ENCODE measurements around the gene FARS2.

Gene FARS2

DNA sequence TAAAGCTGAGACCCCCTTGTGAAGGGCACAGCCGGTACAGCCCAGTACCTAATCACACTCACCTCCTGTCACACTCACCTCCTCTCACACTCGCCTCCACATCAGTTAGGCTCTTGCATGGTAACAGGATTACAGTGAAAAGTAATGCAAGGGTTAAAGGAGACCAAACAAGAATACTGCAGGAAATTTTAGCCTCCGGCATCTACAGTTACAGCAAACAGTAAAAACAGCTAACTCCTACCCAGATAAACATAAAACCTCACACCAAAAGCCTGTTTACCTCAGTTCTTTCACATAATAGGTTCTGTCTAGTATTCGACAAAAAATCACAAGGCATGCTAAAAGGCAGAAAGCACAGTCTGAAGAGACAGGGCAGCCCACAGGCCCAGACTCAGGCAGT is 55.6 kb downstream of the FARS2 start:
- DNase-seq (ENCODE audit: low spot score) (no peak), FAIRE-seq (no peak)

DNA sequence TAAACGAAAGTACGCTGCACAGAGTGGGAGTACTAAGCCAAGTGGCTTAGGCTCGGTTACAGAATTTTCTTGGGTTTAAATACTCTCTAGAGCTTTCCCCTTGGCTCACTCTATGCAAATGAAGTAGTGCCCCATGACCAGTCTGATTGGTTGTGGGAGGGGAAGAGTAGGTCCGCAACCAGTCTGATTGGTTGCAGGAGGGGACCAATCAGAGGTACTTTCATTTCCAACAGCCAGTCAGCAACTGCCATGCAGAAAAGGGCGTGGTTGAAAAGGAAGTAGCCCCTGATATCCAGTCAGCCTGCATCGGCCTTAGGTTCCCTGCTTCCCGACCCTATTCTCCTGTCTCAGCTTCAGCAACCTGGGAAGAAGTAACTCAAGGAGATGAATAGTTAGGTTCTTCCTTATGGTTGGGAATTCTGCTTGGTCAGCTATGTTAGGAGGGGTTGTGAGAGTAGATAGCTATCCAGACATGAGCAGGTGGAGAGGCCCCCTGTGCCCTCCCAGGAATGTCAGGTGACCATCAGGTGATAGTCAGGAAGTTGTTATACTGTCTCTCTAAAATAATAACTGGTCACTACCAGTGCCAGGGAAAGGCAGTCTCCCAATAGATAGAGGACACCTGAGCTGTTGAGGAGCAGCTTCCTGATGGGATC is 57.4 kb downstream of the FARS2 start:
- no peak for FAIRE-seq
- DNase-seq (ENCODE audit: low spot score), result no peak

DNA sequence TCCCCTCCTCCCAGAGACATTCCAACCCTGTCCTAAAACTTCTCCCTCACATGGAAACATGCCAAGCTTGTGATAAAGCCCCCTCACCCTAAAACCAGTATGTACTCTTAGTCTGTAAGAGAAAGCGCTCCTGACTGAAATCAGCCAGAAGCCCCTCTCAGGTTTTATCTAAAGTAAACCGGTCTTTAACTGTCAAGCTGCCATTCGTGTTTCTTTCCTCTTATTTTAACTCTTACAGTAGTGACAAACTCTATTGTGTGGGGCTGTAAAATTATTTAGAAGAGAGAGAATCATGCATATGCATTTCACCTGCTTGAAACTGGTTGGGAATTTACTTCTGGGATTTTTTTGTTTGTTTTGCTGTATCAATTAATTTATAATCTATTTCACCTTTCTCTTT is 62.7 kb downstream of the FARS2 start:
- DNase-seq (ENCODE audit: low spot score) (no peak), FAIRE-seq (no peak)

DNA sequence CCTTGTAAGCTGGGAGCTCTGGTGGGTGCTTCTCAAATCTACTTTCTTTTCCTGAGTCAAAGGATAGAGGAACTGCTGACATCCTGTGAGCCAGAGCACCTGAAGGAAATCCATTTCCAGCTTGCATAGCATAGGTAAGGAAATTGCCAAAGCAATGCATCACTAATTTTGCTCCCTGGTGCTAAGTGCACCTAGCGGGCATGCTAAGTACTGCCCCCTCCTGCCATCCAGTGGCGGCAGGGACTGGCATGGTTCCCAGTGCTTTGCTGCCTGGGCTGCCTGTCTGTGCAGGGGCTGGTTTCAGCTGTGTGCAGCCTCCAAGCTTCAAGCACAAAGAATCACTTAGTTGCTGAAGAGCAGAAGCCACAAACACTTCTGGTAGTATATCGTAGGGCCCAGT is 63.9 kb downstream of the FARS2 start:
- FAIRE-seq, result no peak
- no peak for DNase-seq (ENCODE audit: low spot score)

DNA sequence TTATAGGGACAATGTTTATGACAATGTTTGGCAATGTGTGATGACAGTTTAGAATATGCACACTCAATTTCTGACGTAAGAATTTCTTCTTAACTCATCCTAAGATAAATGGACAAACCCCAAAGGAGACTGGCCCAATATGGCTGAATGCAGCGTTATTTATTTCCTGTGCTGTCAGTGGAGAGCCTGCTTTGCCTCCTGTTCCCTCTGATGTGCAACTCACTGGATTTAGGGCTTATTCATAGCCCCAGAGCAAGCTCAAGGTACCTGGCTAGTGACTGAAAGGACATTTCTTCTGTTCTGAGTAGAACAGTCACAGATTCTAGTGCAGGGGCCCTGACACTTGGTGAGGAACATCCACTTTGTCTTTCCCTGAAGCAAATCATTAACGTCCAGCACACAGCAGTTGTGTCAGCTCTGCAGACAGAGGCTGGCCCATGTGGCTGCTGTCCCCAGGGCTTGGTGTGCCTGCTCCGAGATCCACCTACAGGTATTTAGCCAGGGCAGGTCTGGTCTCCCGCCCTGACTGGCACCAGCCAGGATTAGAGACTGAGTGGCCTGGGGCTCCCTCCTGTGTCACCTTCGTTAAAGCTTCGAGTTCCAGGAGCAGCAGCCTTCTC is 64.8 kb downstream of the FARS2 start:
- FAIRE-seq (no peak), DNase-seq (ENCODE audit: low spot score) (no peak)

DNA sequence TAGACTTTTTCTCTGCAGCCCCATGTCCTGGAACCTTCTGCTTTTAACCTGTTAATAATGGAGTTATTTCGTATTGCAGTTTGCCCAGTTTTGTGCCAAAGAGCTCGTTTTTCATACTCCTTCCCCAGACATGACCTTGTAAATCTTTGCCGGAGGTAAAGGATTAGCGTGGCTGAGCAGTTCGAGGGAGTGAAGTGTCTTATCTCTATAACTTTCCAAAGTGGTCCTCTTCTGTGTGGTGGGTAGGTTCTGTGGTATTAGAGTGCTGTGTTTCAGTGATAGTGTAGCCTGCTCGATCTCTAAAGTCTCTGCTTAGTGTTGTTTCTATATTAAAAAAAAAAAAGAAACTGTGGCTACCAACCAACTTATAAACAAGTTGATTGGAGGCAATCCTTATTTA is 67.5 kb downstream of the FARS2 start:
- FAIRE-seq (no peak), DNase-seq (ENCODE audit: low spot score) (no peak)

DNA sequence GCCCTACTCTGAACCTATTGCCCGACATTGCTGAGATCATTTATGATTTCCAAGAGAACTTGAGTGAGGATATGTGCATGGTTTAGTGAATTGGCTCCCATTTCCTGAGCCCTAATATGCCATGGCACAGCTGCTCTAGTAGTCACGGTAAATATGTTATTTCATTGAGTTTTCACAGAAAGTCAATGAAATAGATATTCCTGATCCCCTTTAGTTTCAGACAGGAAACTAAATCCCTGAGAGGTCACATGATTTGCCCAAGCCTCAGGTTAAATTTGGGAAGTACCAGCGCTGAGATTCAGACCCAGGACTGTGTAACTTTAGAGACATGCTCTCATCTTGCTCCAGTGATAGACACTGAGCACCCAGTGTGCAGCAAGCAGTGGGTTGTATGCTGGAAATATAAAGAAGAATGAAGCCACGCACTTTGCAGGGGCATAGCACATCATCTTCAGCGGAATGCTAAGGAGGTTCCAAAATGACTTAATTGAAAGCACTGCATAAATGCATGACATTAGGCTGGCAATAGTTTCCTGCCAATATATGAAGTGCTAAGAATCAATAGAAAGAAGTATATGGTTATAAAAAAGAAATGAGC is 70.6 kb downstream of the FARS2 start:
- DNase-seq (ENCODE audit: low spot score), result no peak
- FAIRE-seq, result no peak

DNA sequence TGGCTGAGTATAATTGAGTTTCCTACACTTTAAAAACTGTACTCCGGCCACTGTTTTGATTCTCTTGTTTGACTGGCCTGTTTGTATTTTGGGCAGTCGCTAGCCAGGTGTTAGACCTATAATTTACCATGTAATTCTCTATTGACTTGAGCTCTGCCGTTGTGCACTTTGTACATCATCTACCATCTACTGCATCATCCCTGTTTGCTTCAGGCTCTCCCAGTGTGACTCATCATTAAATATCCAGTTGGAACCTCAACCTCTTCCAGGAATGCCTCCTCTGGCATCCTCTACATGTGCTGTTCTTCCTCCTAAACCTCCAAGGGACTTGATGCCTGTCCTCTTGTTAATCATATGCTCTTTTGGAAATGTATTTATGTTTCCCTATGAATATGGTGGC is 72.3 kb downstream of the FARS2 start:
- FAIRE-seq, result no peak

DNA sequence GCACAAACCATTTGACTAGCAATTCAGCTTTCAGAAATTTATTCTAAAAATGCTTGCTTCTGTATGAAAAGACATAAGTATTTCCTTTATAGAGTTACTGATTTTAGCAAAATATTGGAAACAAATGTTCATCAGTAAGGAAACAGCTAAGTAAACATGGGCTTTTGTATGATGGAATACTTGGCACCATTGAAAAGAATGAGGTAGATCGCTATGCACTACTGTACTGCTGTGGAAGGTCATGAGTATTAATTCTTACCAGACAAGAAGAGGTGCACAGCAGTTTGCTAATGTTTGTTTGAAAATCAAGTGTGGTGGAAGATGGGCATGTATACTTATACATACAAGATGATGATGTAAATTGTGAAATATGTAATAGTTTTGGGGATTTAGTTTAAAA is 73.0 kb downstream of the FARS2 start:
- FAIRE-seq (no peak), DNase-seq (ENCODE audit: low spot score) (no peak)

More for the DNA sequence above, 72.3 kb downstream of the FARS2 start:
- DNase-seq (ENCODE audit: low spot score), result no peak

DNA sequence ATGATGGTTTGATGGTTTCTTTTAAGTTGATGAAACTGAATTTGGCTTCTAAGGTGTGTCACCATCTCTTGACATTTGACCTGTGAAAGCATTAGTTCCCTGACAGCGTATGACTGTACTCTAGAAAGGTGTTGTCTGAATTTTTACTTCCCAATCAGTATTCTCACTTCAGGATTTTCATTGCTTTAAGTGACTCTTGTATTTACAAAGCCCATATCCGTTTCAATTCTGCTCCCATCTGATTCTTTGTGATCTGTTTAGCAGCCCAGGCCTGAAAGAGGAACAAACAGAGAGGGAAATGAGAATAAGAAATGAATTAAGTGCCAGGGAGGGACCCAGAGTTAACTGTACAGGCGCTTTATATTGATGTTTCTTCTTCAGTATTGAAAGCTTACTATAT is 73.7 kb downstream of the FARS2 start:
- no peak for FAIRE-seq
- DNase-seq (ENCODE audit: low spot score), result no peak

DNA sequence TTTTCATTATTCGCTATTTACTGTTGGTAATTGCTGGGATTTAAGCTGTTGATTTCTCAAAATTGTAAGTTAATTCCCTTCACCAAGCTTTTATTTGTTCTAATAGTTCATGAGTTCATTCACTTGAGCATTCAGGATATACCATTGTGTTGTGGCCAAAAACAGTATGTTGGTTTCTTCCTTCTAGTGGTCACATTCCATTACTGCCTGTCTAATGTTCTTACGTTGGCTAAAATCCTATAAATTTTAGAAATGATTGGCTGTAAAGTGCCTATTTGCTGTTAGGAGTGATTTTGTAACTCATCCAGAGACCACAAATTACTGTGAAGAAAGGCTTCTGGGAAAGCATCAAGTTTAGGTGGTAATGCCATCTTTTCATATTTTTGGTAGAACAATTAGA is 76.3 kb downstream of the FARS2 start:
- no peak for FAIRE-seq
- no peak for DNase-seq (ENCODE audit: low spot score)

DNA sequence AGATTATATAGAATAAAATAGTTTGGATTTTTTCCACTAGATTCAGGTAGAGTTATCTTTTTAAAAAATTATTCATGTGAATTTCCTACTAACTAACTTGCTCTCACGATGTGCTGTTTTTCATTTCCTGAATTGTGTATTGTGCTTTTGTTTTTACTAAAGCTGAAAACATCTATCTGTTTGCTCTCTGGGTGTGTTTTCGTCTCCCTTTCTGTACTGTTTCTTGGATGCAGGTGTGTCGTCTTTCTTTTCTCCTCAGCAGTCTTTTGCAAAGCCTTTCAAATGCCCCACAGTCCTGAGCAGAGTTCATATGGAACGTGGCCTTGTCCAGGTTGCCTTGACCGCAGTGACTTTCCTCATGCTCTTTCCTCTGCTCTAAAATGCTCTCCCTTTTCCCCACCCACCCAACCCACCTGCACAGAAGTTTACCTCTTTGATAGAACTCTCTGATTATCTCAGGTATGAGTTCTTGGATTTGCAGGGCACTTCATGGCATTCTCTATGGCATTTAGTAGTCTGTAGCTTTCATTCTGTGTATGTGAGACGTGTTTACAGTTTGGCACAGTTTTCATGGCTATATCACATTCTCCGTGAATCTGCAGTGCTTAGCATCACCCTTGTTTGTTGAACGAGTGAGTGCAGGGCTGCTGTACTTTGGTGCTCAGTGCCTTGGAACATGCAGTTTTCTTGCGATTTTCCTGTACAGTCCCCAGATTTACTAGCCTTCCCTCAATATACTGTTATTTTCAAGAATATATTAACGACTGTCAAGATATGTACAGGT is 77.1 kb downstream of the FARS2 start:
- no peak for DNase-seq (ENCODE audit: low spot score)
- FAIRE-seq, result no peak

DNA sequence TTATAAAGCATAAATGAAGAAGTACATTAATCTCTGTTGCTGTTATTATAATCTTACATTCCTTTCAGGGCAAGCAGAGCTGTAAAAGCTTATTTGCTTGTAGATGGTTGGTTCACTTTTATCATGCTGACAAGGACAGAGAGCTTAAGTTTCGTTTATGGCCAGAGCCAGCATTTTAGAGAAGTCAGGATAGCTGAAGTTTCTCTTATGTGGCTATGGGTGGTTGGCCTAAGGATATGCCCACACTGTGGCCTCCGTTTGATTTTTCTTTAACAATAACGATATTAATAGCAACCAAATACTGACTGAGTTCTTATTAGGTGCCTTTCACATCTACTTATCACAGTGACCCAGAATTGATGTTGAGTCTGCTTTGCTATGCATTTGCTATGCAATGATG is 78.5 kb downstream of the FARS2 start:
- FAIRE-seq (no peak), DNase-seq (ENCODE audit: low spot score) (no peak)

DNA sequence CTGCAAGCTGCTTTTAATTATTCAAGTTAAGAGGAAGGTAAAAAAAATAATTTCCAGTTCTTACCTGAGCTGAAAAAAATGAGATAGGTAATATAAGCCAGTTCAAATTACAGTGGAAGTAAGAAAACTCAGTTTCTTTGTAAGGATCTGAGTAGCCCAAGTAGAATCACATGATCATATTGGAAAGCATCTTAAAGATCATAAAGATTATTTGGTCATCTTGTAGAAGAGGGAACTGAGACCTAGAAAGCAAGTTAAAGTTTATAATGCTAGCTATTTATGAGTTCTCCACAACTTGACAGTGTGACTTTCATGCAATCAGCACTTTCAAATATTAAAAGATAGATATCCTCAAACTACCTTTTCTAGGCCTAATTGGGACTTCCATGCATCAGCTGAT is 80.5 kb downstream of the FARS2 start:
- DNase-seq (ENCODE audit: low spot score) (no peak), FAIRE-seq (no peak)

DNA sequence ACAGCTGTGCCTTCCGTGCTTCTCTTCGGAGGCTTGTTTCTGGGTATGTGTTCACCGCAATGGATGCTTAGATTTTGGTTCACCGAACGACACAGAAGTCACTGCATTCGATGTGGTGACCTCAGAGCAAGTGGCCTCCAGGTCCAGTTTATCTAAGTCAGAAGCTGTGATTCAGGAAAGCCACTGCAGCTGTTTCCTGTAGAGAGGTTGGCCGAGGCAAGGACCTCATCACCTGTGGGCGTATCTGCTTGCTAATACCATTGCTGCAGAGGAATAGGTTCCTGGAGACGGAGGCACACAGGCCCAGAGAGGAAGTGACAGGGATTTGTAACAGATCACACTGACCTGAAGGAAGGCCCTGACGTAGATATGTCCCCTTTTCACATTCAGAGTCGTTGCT is 82.7 kb downstream of the FARS2 start:
- FAIRE-seq, result no peak

DNA sequence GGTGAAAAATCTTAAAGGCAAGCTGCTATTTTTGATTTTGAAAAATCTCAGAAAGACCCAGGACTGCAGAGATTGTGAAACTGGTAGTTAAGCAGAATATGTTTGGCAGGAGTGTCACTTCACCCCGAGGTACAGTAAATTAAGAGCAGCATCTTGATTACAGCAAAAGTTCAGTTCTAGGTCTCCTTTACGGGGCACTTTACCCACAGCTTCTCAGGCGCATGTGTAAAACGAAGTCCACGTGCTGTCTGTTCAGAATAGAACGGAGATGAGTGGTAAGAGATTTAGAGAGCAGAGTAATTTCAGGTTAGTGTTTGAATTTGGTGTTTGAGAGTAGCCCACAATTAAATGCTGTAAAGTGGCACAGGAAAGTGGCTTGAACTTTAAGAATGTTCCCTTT is 84.0 kb downstream of the FARS2 start:
- FAIRE-seq, result no peak

More for the DNA sequence above, 82.7 kb downstream of the FARS2 start:
- DNase-seq (ENCODE audit: low spot score), result no peak

DNA sequence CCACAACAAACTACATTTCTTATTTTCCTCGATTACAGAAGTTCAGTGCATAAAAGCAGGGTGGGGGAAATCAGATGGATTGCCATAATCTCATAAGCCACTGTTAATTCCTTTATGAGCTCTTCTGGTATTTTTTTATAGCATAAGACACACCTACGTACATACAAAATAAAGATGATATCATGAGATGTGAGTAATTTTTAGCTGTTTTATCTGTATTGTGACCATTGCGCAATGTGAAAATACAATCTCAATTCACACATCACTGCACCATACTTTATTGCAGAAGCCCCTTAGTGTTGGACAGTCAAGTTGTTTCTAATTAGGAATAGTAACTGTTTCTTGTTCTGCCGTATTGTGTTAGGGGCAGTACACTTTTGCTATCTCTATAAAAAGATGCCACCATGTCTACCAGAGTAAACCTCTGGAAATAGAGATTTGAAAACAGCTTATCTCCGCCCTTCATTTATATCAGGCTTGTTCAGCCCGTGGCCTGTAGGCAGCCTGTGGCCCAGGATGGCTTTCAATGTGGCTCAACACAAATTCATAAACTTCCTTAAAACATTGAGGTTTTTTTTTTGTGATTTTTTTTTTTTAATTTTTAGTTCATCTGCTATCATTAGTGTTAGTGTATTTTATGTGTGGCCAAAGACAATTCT is 90.4 kb downstream of the FARS2 start:
- DNase-seq (ENCODE audit: low spot score), result no peak
- no peak for FAIRE-seq

More for the DNA sequence above, 84.0 kb downstream of the FARS2 start:
- no peak for DNase-seq (ENCODE audit: low spot score)

DNA sequence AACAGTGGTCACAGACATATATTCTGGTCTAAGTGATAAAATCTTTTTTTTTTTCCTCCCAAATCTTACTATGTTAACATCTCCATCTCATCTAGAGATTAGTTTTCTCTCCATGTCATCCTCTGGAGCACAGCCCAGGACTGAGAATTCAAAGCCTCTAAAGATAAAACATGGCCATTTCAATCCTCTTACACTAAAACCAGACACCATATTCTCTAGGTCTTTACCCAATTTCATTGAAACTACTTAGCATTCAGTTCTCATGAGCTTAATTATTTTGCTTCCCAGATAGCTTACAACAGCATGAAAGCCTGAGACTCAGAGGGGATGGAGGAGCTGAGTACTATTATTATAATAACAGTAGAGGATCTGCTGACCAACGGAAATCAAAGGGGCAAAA is 92.7 kb downstream of the FARS2 start:
- DNase-seq (ENCODE audit: low spot score) (no peak), FAIRE-seq (no peak)

DNA sequence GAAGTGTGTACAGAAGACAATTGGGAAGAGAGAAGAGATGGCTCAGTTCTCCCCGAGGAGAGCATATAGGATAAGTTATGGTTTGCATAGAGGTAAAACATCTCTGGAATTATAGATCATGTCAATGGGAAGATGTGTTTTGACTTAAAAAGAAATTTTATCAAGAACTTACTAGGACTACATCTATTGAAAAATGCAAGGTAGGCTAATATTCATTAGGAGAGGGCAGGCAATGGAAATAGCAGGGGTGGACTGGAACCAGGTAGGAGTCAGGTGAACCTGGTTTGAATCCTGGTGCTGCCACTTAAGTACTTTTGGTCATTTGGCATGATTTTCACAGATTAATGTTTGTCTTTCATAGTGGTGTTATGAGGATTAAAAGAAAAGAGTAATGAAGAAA is 96.2 kb downstream of the FARS2 start:
- DNase-seq (ENCODE audit: low spot score) (no peak), FAIRE-seq (no peak)

DNA sequence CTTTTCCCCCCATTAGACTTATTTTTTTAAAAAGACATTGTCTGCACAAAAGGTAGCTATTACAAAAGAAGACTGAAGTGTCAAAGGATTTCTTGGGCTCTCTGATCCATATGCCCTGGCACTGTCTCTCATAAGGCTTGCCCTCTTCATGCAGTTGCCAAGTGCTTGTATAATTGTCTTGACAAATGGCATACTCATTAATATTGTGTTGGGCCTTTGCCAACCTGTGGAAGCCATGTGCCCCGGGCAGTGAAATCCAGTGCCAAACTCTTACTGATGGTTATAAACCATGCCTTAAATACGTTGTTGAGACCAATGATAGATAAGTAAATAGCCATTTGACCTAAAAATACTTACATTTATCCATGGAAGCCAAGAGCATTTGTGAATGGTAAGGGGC is 98.1 kb downstream of the FARS2 start:
- FAIRE-seq (no peak), DNase-seq (ENCODE audit: low spot score) (no peak)

DNA sequence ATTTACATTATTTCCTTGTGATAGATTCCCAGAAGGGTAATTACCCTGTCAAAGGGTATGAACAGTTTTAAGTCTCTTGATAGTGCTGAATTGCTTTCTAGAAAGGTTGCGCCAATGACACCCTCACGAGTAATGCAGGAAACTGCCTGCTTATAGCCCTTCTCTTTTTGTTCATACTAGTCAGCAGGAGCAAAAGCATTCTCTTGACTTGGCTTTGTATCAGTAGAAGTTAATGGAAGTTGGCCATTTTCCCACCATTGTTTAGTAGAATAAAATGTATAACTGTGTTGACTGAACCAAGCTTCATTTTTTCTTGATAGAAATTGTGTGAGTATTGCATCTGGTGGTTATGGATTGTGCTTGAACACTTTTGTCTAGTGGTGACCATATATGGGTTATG is 100.1 kb downstream of the FARS2 start:
- no peak for FAIRE-seq
- no peak for DNase-seq (ENCODE audit: low spot score)

All from RCC 7860 (cell line).